ENCODE measurements around the gene ABR. TPM values are rescaled to one million over a fixed set of nuclear protein-coding genes. Genes with fewer than 3 reads are reported as not detected.

ABR gene
- total RNA-seq, 1 experiment from 2014 or later, result 172 TPM

- DNase-seq (ENCODE audit: low read depth, low spot score) (no peak), ATAC-seq (no peak)
- Histone ChIP-seq H3K4me1 (ENCODE audit: control insufficient read depth, insufficient read depth, low read length) (peaks cover 26% of the 10 kb centered on the region), H3K36me3 (ENCODE audit: control insufficient read depth, insufficient read depth, low read length) (no peaks in the 10 kb centered on the region), H3K9me3 (ENCODE audit: control insufficient read depth, insufficient read depth, low read depth, low read length) (no peaks in the 10 kb centered on the region), H3K27me3 (ENCODE audit: control insufficient read depth, insufficient read depth, low read length) (no peaks in the 10 kb centered on the region), H3K4me3 (ENCODE audit: low read depth in 2 of 2, low read length in 2 of 2) (no peak overlapping the region), H3K27ac (ENCODE audit: low read length) (0 out of 2 replicates have a peak overlapping the region, but pooled peaks have one; percentile 7)
- BruUV-seq (replicated peaks), result no TSS peak
- CTCF ChIA-PET, result no interaction called here
- intact Hi-C loops (cut with micrococcal nuclease; ENCODE audit: unreplicated experiment), result no loop called here
- in situ Hi-C loops (cut with HindIII; ENCODE audit: low pct_unique_long_range_greater_than_20kb, low sequenced_read_pairs), result no loop called here
- POLR2A ChIA-PET, result no interaction called here
- no peak for TF ChIP-seq REST (IDR thresholded peaks at IDR 0.05; ENCODE audit: insufficient read depth in 1 of 2, low read depth in 2 of 2, low read length in 1 of 2)
- TF ChIP-seq POLR2AphosphoS5 (IDR thresholded peaks at IDR 0.05; ENCODE audit: low read depth, low read length), result no peak
- TF ChIP-seq TCF7L2 (IDR thresholded peaks at IDR 0.05; ENCODE audit: low read depth, low read length), result no peak
- no peak for TF ChIP-seq CTCF (IDR thresholded peaks at IDR 0.05)
- no peak for TF ChIP-seq SIN3A (IDR thresholded peaks at IDR 0.05; ENCODE audit: borderline replicate concordance, insufficient read depth, low read depth, low read length)
Measured at GRCh38 chr17:1177016-1177700, 2.6 kb downstream of the ABR start.

DNA sequence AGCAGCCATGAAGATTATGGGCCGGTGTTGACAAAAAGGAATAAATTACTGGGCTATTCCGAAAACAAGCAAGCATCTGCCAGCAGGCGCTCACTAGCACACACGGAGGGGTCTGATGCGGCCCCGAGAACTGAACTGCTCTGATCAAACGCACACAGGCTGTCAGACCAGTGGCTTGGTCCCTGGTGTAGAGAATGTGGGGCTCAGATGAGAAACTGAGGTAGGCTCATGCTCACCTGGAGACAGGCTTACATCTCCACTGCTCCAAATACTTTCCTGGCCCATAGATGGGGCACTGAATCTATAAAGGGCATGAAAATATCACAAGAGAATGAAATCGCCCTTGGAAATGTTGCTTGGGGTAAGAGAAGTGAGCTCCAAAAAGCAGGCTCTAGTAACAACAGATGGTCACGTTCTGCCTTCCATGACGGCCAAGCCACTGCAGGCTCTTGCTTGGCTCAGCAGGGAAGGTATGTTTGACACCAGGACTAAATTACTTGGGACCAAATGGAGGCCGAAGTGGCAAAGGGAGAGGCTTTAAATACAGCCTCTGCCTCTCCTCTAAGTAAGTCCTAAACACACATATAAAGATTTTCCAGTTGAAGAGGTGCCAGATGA is 5.4 kb downstream of the ABR start:
- no peak overlapping the region for H3K4me3 ChIP-seq (ENCODE audit: low read depth in 2 of 2, low read length in 2 of 2)
- CTCF ChIA-PET, result no interaction called here
- BruUV-seq (replicated peaks), result no TSS peak
- no peaks in the 10 kb centered on the region for H3K9me3 ChIP-seq (ENCODE audit: control insufficient read depth, insufficient read depth, low read depth, low read length)
- H3K27ac ChIP-seq (ENCODE audit: low read length), result no peak overlapping the region
- ATAC-seq (no peak), DNase-seq (ENCODE audit: low read depth, low spot score) (no peak)
- H3K4me1 ChIP-seq (ENCODE audit: control insufficient read depth, insufficient read depth, low read length), result peaks cover 15% of the 10 kb centered on the region
- TF ChIP-seq CTCF (IDR thresholded peaks at IDR 0.05) (no peak), SIN3A (IDR thresholded peaks at IDR 0.05; ENCODE audit: borderline replicate concordance, insufficient read depth, low read depth, low read length) (no peak), TCF7L2 (IDR thresholded peaks at IDR 0.05; ENCODE audit: low read depth, low read length) (no peak), POLR2AphosphoS5 (IDR thresholded peaks at IDR 0.05; ENCODE audit: low read depth, low read length) (no peak), REST (IDR thresholded peaks at IDR 0.05; ENCODE audit: insufficient read depth in 1 of 2, low read depth in 2 of 2, low read length in 1 of 2) (no peak)
- H3K27me3 ChIP-seq (ENCODE audit: control insufficient read depth, insufficient read depth, low read length), result no peaks in the 10 kb centered on the region
- H3K36me3 ChIP-seq (ENCODE audit: control insufficient read depth, insufficient read depth, low read length), result no peaks in the 10 kb centered on the region
- intact Hi-C loops (cut with micrococcal nuclease; ENCODE audit: unreplicated experiment) (no loop called here), in situ Hi-C loops (cut with HindIII; ENCODE audit: low pct_unique_long_range_greater_than_20kb, low sequenced_read_pairs) (no loop called here)
- POLR2A ChIA-PET, result no interaction called here
